T-helper 2 cell treated with Interferon-gamma antibody and Interleukin-4, amounts not matched to agents 100 ng/mL and 5 ng/mL, for 36 hours (primary cell): ENCODE results near the gene GFOD1. TPM values are rescaled to one million over a fixed set of nuclear protein-coding genes. Genes with fewer than 3 reads are reported as not detected.

Source experiments
- intact Hi-C: fragments of 100-400 bp; cut with micrococcal nuclease; formaldehyde crosslinking; loops from one replicate; pipeline ENCODE4 v1.15.1; 2023
- total RNA-seq: library from RNA; stranded (reverse); gene quantifications from 2 replicates; pipeline ENCODE4 v1.2.3, GENCODE V29; 2022

GFOD1 gene
- total RNA-seq, 1 donor from 2014 or later: 5.3 TPM

DNA sequence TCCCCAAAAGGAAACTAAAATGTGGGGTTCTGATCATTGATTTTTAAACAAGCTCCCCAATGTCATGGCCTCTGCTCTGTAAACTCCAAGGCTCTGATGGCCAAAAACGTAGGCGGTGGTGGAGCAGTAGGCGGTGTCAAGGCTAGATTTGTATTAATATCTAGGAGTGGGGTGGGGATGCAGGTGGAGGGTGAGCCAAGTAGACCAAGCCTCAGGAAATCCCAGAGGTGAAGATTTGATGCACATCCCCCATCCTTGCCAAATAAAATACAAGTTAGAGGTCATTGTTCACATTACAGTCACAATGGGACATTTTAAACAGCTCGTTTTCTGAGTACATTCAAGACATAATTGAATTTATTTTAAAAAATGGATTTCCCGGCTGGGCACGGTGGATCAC, 128.1 kb downstream of the GFOD1 start:
- intact Hi-C loops: loop anchor here (10.0 kb wide), 1 partner anchor 356 kb away; the partner anchor contains the start of gene RANBP9

GRCh38 chr6:13358511-13358910, 128.9 kb downstream of the GFOD1 start:
- intact Hi-C loops: loop anchor here (10.0 kb wide), 1 partner anchor 356 kb away; the partner anchor contains the start of gene RANBP9

DNA sequence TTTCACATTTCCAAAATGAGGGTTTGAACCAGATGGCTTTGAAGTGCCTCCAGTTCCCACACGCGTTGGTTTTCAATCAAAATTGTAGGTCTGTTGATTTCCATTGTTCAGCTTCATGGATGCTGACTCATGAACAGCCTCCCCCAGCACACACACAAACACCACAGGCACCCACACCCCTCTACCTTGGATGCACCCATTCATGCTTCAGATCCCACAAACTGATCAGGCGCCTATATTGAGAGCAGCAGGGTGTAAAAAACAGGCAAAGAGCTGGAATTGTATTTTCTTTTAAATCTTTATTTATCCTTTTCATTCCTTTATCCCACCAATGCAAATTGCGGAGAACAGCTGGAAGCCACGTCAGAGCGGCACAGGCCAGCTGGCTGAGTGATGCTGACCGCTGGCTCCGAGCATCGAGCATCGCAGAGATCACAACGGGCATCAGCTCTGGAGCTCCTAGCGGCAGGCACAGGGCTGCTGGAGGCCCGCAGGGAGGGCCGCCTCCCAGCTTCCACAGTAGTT, 129.8 kb downstream of the GFOD1 start:
- intact Hi-C loops: loop anchor here (10.0 kb wide), 1 partner anchor 357 kb away; the partner anchor contains the start of gene RANBP9

DNA sequence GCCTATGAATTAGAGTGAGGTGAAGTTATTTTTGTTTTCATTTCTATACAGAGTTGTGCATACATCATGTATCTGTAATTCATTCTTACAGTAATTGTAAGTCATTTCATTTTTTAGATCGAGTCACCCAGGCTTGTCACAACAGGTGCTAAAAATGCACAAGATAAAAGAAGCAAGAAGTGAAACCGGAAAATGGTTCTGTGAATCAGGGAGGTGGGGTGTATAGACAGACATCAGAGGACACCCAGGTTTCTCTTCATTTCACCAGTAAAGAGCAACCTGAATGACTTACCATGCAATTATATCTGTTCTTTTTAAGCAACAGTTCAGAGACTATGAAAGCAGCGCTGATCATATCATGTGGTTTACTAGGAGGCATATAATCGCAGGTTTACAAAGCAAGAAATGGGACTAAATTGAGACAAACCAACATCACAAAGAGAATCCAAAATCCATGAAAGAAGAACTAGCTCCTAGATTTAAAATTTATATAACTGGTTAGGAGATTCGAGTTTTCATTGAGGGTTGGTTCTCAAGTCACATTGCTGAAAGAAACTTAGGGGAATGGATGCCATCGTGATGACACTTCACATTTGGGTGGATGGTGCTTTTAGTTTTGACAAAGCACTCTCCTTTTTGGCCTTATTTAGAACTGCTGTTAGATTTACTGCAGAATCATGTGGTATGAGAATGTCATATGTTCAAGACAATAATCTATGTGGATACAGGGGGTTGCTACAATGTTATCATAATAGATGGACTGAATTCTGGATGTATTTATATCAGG, 131.2 kb downstream of the GFOD1 start:
- intact Hi-C loops: loop anchor here (1.0 to 10.0 kb wide), 7 partner anchors 20 to 359 kb away; partner anchors contain the start of genes RANBP9 and TBC1D7

DNA sequence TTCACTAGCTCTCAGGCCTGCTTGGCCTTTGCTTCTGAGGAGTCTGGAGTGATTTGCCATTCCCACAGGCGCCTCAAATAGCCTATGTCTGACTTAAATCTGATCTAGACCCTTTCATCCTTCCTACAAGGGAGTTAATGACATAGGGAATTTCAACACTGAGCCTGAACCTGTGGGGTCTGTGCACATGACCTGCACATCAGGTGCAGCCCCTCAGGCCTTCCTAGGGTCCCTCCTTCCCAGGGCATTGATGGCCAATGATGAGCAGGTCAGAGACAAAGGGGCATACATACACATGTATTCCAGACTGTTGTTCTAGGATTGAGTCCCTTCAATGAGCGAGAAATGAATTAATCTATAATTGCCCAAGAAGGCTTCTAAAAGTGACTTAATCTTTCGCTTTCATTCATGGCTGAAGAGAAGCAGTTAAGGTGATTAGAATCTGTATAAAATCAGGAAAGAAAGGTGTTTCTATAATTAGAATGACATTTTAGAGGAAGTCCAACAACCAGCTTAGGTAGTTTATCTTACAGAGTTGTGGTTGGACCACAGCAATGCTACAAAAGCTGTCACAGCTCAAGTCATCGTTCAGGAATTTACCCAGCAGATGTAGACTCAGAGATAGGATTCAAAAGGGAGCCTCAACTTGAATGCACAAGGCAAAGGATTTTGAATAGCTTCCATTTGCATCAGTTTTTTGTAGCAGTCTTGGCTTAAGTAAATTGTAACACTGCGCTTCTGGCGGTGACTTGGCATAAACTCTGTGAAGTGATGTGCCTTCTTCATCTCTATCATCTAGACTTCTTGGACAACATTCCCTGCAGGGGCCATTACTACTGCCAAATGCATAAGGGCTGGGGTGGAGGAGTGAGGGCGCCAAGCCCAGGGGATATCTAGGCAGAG, 132.1 kb downstream of the GFOD1 start:
- intact Hi-C loops: loop anchor here (1.0 to 10.0 kb wide), 5 partner anchors 19 to 360 kb away; partner anchors contain the start of genes RANBP9 and TBC1D7

DNA sequence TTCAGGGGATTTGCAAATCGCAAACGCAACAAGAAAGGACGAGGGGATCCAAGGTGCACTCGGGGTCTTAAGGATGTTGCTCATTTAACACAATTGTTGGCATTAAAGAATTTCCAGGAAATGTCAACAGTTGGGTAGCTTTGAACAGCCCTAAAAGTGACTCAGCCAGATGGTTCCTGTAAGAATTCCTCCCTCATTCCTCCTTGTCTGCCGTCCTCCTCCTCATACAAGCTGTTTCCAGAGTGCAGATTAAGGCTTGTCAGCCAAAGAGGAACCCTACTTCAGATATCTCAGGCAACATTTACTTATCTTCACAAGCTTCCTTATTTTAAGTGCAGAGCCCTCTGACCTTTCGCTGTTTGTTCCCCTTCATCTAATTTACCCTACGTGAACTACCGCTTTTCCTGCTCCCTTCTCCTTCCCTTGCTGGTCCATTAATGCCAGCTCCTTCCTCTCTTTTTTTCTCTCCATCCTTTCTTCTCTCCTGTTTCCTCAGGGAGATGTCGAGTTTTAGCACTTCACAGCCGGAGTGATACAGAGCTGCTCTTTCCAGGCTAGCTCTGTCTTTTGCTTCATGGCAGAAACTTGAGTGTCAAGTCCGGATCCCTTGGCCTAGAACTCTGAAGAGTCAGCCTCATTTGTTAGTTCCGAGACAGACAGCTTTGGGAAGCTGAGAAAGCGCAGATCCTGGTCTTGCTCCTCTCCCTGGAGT, 132.9 kb downstream of the GFOD1 start:
- intact Hi-C loops: loop anchor here (1.0 to 10.0 kb wide), 5 partner anchors 18 to 360 kb away; partner anchors contain the start of genes RANBP9 and TBC1D7

DNA sequence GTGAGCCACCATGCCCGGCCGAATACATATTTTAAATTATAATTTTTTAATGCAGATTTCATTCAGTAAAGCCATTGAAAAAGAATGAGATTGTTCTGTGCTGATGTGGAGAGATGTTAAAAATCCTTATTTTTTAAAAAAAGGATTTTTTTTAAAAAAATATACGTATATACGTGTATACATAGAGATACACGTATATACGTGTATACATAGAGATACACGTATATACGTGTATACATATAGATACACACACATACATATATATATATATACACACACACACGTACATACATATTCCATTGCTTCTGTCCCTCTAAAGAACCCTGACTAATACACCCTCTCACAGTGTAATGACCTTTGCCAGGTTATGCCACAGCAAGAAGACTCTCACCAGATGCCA, 135.2 kb downstream of the GFOD1 start:
- intact Hi-C loops: loop anchor here (10.0 kb wide), 1 partner anchor 363 kb away; the partner anchor contains the start of gene RANBP9

DNA sequence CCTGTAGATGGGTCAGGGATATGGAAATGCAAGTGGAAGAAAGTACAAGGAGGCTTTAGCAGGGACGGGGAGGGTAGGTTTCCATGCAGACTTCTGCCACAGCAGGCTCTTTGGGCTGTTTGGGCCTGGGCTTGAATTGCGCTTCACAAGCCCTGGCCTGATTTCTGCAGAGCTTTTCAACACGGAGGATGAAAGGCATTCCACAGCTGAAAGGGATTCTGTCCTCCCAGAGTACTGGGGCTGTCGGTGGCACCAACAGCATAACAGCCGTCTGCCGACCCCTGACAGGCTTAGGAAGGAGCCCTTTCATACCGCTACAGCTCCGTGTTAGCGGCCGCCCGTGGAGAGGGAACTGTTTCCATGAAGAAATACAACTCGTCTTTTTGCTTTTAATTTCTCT, 136.1 kb downstream of the GFOD1 start:
- intact Hi-C loops: loop anchor here (10.0 kb wide), 1 partner anchor 364 kb away; the partner anchor contains the start of gene RANBP9

GRCh38 chr6:13349811-13350506, 137.4 kb downstream of the GFOD1 start:
- intact Hi-C loops: loop anchor here (10.0 kb wide), 1 partner anchor 365 kb away; the partner anchor contains the start of gene RANBP9

DNA sequence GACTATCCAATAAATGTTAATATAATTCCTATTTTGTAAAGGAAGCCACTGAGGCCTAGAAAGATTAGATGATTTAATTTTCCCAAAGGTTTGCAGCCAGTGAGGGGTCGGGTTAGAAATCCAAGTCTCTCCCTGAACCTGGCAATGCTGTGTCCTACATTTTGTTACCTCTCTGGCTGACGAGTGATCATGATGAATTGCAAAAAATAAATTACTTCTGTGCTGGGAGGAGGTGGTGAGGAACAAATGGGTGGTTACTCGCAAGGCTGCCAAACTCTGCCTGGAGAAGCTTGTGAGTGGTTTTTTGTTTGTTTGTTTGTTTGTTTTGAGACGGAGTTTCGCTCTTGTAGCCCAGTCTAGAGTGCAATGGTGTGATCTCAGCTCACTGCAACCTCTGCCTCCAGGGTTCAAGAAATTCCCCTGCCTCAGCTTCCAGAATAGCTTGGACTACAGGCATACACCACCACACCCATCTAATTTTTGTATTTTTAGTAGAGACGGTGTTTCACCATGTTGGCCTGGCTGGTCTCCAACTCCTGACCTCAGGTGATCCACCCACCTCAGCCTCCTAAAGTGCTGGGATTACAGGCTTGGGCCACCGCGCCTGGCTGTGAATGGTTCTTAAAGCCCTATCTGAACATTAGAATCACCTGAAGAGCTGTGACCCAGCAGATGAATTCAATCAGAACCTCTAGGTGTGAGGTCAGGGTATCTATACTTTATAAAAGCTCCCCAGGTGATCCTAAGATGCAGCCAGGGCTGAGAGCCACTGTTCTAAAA, 138.9 kb downstream of the GFOD1 start:
- intact Hi-C loops: no loop called here

- intact Hi-C loops: no loop called here
These were observed 141.2 kb downstream of the GFOD1 start for GRCh38 chr6:13346245-13346644.

- intact Hi-C loops: no loop called here
These were observed 144.9 kb downstream of the GFOD1 start for GRCh38 chr6:13342414-13343019.

DNA sequence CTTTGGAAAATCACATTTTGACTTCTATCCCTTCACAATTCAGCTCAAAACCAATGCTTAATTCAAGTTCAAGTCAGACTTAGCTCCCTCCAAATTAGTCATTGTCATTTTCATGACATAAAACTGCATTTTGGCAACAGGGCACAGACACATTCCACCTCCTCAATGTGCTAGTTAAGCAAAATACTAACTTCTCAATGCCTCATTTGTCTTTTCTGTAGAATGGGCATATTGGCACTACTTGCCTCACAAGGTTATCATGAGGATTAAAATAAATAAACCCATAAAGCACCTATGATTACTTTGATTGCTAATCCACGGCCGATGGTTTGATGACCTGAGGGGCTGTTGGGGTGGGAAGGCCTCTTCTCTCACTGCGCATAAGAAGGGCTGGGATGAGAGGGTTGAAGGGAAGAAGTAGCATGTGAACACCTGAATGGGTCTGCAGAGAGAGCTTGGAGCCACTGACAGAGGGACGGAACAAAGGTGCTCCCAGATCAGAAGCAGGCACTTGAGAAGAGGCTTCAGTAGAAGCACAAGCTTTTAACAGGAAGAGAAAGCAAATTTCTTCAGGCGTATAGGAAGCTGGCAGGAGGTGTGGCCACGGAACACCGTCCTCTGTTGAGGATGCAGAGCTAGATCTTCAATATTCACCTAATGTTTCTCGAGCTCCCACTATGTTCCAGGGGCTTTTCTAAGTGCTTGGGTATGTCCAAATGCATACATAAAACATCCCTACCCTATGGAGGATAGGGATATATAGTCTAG, 147.4 kb downstream of the GFOD1 start:
- intact Hi-C loops: loop anchor here (5.0 to 10.0 kb wide), 3 partner anchors 42 to 725 kb away; no protein-coding TSS in a partner anchor

GRCh38 chr6:13338038-13338437, 149.4 kb downstream of the GFOD1 start:
- intact Hi-C loops: loop anchor here (5.0 to 10.0 kb wide), 3 partner anchors 44 to 727 kb away; no protein-coding TSS in a partner anchor

GRCh38 chr6:13336553-13336952, 150.8 kb downstream of the GFOD1 start:
- intact Hi-C loops: loop anchor here (1.0 to 10.0 kb wide), 6 partner anchors 19 to 728 kb away; partner anchors contain the start of gene SIRT5

DNA sequence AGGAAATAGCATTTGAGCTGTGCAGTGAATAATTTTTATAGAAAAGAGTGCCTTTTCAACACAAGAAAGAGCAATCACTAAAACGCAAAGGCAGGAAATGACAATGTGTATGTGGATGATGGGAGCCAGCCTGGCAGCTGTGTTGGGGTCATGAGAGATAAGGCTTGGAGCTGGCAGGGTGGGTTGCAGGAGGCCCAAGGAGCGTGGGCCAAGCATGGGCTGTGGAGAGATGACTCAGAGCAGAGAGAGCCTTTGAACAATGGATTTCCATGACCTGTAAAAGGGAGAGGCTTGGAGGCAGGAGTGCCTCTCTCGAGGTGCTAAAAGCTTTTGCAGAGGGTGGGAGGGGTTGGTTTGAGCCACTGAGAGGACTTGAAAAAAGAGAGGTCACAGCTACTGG, 152.4 kb downstream of the GFOD1 start:
- intact Hi-C loops: loop anchor here (5.0 to 10.0 kb wide), 3 partner anchors 47 to 730 kb away; no protein-coding TSS in a partner anchor

DNA sequence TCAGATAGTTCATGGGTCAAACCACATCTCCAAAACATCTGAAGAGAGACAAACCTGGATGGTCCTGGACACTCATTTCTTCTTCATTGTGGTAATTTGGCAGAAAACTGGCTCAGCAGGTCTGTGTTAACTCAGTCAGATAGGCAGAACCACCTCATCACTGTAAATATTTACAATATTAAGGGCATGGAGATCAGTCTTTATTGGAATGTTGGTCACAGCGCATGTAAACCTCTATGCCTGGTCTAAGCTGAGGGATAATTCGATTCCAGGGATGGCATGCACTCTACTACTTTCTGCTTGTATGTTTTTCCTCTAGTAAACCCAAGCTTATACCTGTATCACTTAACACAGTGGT, 155.1 kb downstream of the GFOD1 start:
- intact Hi-C loops: loop anchor here (2.0 to 10.0 kb wide), 3 partner anchors 422 to 732 kb away; no protein-coding TSS in a partner anchor
